ENCODE measurements around the gene PLB1.

Gene PLB1

GRCh38 chr2:28497206-28497605, 1.3 kb downstream of the PLB1 start:
- Histone ChIP-seq H2AFZ (ENCODE audit: low read length) (no peak overlapping the region), H3K36me3 (ENCODE audit: insufficient read depth, low read length) (no peaks in the 10 kb centered on the region), H3K4me1 (ENCODE audit: insufficient read depth, low read length, severe bottlenecking) (no peaks in the 10 kb centered on the region), H3K4me3 (ENCODE audit: low read depth, low read length, poor library complexity, severe bottlenecking) (no peak overlapping the region), H3K27ac (ENCODE audit: low read depth, low read length, poor library complexity, severe bottlenecking) (no peak overlapping the region), H4K20me1 (ENCODE audit: insufficient read depth, low read length) (no peaks in the 10 kb centered on the region), H3K9ac (ENCODE audit: low read length) (no peak overlapping the region), H3K4me2 (ENCODE audit: low read length) (no peak overlapping the region), H3K9me2 (ENCODE audit: low read depth, low read length) (no peaks in the 10 kb centered on the region), H3F3A (ENCODE audit: insufficient read depth, low read length) (no peaks in the 10 kb centered on the region), H3K9me3 (ENCODE audit: low read length) (no peaks in the 10 kb centered on the region), H3K27me3 (ENCODE audit: insufficient read depth, low read length) (no peaks in the 10 kb centered on the region), H3K79me2 (ENCODE audit: insufficient read depth, low read length) (no peaks in the 10 kb centered on the region)
- TF ChIP-seq CTCF (IDR thresholded peaks at IDR 0.05; ENCODE audit: low read length) (no peak), EZH2 (IDR thresholded peaks at IDR 0.05; ENCODE audit: borderline replicate concordance, low read length) (no peak)

GRCh38 chr2:28499282-28499681, 3.4 kb downstream of the PLB1 start:
- no peaks in the 10 kb centered on the region for H3K9me3 ChIP-seq (ENCODE audit: low read length)
- no peaks in the 10 kb centered on the region for H3K36me3 ChIP-seq (ENCODE audit: insufficient read depth, low read length)
- no peak overlapping the region for H3K4me3 ChIP-seq (ENCODE audit: low read depth, low read length, poor library complexity, severe bottlenecking)
- no peak for TF ChIP-seq CTCF (IDR thresholded peaks at IDR 0.05; ENCODE audit: low read length)
- TF ChIP-seq EZH2 (IDR thresholded peaks at IDR 0.05; ENCODE audit: borderline replicate concordance, low read length) = no peak
- no peak overlapping the region for H3K27ac ChIP-seq (ENCODE audit: low read depth, low read length, poor library complexity, severe bottlenecking)
- H3K9me2 ChIP-seq (ENCODE audit: low read depth, low read length) = no peaks in the 10 kb centered on the region
- H3K27me3 ChIP-seq (ENCODE audit: insufficient read depth, low read length) = no peaks in the 10 kb centered on the region
- H3F3A ChIP-seq (ENCODE audit: insufficient read depth, low read length) = no peaks in the 10 kb centered on the region
- H3K4me2 ChIP-seq (ENCODE audit: low read length) = no peak overlapping the region
- no peak overlapping the region for H2AFZ ChIP-seq (ENCODE audit: low read length)
- no peaks in the 10 kb centered on the region for H3K4me1 ChIP-seq (ENCODE audit: insufficient read depth, low read length, severe bottlenecking)
- no peaks in the 10 kb centered on the region for H3K79me2 ChIP-seq (ENCODE audit: insufficient read depth, low read length)
- H3K9ac ChIP-seq (ENCODE audit: low read length) = no peak overlapping the region
- no peaks in the 10 kb centered on the region for H4K20me1 ChIP-seq (ENCODE audit: insufficient read depth, low read length)

- Histone ChIP-seq H3K79me2 (ENCODE audit: insufficient read depth, low read length) (no peaks in the 10 kb centered on the region), H3K27me3 (ENCODE audit: insufficient read depth, low read length) (no peaks in the 10 kb centered on the region), H3K27ac (ENCODE audit: low read depth, low read length, poor library complexity, severe bottlenecking) (no peak overlapping the region), H2AFZ (ENCODE audit: low read length) (no peak overlapping the region), H3K4me2 (ENCODE audit: low read length) (no peak overlapping the region), H3K4me1 (ENCODE audit: insufficient read depth, low read length, severe bottlenecking) (no peaks in the 10 kb centered on the region), H4K20me1 (ENCODE audit: insufficient read depth, low read length) (no peaks in the 10 kb centered on the region), H3K4me3 (ENCODE audit: low read depth, low read length, poor library complexity, severe bottlenecking) (no peak overlapping the region), H3K9me2 (ENCODE audit: low read depth, low read length) (no peaks in the 10 kb centered on the region), H3K9ac (ENCODE audit: low read length) (no peak overlapping the region), H3F3A (ENCODE audit: insufficient read depth, low read length) (no peaks in the 10 kb centered on the region), H3K36me3 (ENCODE audit: insufficient read depth, low read length) (no peaks in the 10 kb centered on the region), H3K9me3 (ENCODE audit: low read length) (no peaks in the 10 kb centered on the region)
- TF ChIP-seq CTCF (IDR thresholded peaks at IDR 0.05; ENCODE audit: low read length) (no peak), EZH2 (IDR thresholded peaks at IDR 0.05; ENCODE audit: borderline replicate concordance, low read length) (no peak)
Measured at GRCh38 chr2:28505361-28505760, 9.5 kb downstream of the PLB1 start.

Measured in OCI-LY1 (cell line).